T-helper 9 cell (primary cell): ENCODE data around the gene BARX1.
A peak's percentile ranks its signal among the peaks of the same experiment; 100 is the strongest.
"Not testable (repeated sequence)": the region's sequence is repeated elsewhere in the genome, so short reads cannot be mapped to it uniquely, and the experiment has no call there.

Experiments used
- DNase-seq: peaks from one replicate; pipeline ENCODE4 v3.0.0-alpha.2; 2020

Gene BARX1

GRCh38 chr9:93965830-93966577 lies 10.8 kb upstream of the BARX1 start:
- no peak for DNase-seq

DNA sequence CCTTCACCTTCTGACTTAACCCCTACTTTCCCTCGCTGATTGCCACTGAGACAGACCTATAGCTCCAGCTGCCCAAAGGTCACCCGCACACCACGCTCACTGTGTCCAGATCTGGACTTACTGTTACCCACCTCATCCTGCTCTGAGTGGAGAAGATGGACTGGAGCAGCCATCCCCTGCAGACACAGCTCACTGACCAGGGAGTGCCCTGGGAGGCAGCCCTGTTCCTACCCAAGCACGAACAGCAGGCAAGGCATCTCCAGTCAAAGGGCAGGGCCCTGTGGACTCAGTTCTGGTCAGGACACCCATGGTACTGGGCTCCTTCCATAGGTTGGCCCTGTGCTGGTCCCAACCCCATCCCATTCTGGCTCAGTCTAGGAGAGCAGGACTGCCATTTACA lies 9.5 kb upstream of the BARX1 start:
- DNase-seq: no peak

DNA sequence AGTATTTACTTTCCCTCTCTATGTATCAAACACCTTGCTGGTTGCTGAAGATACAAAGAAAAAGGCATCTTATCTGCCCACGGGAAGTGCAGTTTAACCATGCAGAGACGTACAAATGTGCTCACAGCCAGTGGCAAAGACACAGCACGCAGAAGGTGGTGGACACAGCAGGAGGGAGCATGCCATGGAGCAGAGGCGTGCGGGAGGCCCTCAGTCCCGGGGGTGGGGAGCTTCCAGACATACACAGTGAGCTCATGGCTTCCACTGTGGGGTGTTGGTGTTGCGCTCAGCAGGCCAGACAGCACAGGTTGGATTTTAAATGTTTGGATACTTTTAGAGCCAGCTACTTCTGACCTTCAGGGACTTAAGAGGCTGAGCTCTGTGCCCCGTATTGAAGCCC lies 8.8 kb upstream of the BARX1 start:
- DNase-seq: no peak

DNA sequence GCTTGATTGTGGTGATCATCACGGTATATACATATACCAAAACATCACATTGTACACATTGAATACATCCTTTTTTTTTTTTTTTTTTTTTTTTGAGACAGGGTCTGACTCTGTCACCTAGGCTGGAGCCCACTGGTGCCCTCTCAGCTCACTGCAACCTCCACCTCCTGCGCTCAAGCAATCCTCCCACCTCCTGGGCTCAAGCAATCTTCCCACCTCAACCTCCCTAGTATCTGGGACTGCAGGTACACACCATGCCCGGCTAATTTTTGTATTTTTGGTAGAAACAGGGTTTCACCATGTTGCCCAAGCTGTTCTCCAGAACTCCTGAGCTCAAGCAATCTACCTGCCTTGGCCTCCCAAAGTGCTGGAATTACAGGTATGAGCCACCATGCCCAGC lies 8.3 kb upstream of the BARX1 start:
- DNase-seq: not testable (repeated sequence)

DNA sequence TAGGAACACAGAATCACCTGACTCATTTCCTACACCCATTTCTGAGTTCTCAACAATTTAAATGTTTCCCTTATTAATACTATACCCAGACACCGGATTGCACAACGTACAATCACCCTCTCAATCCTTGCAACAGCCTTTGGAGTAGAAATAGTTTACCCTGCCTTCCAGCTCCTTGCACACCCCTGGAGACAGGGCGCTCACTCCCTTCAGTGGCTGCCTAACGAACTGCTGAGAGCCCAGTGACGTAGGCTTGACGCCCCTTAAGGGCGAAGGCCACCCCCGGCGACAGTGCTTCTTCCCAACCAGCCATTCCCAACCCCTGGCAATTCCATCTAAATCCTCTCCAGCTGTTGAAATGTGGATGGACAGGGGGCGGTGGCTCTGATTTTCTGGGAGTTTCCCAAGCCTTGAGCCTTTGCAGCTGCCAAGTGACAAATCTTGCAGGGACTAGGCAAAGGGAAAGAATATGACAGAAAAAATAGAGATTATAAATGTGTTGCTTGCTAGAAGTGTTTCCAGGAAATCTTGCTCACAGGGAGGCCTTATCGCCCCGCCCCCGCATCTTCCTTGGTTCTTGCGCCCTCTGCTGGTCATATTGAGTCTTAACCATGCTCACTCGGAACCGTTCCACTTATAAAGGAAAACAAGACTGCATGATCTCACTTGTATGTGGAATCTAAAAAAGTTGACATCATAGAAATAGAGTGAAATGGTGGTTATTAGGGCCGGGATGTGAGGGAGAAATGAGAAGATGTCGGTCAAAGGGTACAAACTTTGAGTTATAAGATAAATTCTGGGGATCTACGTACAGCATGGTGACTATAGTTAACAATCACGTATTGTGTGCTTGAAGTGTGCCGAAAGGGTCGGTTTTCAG lies 7.6 kb upstream of the BARX1 start:
- DNase-seq: peak; percentile 67

DNA sequence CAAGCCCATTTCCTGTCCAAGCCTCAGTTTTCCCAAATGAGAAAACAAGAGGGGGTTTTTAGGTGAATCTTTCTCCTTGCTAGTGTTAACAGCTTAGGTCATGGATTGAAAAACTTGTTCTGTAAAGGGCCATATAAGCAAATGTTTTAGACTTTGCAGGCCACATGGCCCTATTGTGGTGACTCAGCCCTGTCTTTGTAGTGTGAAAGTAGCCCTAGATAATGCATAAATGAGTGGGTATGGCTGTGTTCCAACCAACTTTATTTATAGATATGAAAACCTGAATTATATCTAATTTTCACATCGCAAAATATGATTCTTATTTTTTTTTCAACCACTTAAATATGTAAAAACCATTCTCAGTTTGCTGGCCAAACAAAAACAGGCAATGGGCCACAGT lies 6.9 kb upstream of the BARX1 start:
- DNase-seq: no peak

GRCh38 chr9:93960971-93961841 lies 6.1 kb upstream of the BARX1 start:
- no peak for DNase-seq

- no peak for DNase-seq
Measured at GRCh38 chr9:93960221-93960970, 5.2 kb upstream of the BARX1 start.

- DNase-seq: no peak
Measured at GRCh38 chr9:93959739-93960154, 4.6 kb upstream of the BARX1 start.

- DNase-seq: no peak
Measured at GRCh38 chr9:93958819-93959682, 3.9 kb upstream of the BARX1 start.

- no peak for DNase-seq
Measured at GRCh38 chr9:93958121-93958818, 3.1 kb upstream of the BARX1 start.

DNA sequence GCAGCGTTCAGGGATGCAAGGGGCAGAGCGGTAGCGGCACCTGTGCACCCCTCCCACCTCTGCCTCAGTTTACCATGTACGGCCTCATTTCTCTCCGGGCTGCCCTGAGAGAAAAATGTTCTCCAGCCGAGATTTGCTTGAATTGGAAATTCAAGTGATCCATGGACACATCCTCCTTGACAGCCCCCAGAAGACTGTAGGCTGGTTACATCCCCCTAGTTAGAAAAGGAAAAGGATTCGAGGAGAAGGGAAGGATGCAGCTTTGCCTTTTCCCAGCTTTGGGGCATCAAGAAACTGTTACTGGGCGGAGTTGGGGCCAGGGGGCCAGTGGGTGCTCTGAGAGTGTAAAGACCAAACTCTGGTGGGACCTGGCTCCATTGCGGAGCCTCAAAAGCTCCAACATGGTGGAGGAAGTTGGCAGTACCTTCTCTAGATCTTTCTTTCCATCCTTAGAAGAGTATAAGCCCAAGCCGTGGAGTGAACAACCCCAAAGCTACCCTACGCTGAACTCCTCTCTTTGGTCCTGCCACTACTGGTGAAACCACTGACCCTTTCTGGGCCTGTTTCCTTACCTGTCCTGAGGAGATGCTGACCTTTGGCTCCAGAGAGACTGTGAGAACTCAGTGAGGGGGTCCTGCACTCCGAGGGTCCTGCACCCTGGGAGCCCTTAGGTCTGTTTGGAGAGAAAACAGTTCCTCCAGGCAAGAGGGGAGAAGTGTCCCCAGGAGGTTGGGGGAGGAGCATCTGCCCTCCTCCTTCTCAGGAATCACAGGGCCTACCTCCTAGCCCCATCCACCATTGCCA lies 1.0 kb upstream of the BARX1 start:
- DNase-seq: no peak

GRCh38 chr9:93954434-93955061 lies 607 bp downstream of the BARX1 start:
- DNase-seq: no peak

- DNase-seq: no peak
Measured at GRCh38 chr9:93953496-93954433, 1.4 kb downstream of the BARX1 start.

DNA sequence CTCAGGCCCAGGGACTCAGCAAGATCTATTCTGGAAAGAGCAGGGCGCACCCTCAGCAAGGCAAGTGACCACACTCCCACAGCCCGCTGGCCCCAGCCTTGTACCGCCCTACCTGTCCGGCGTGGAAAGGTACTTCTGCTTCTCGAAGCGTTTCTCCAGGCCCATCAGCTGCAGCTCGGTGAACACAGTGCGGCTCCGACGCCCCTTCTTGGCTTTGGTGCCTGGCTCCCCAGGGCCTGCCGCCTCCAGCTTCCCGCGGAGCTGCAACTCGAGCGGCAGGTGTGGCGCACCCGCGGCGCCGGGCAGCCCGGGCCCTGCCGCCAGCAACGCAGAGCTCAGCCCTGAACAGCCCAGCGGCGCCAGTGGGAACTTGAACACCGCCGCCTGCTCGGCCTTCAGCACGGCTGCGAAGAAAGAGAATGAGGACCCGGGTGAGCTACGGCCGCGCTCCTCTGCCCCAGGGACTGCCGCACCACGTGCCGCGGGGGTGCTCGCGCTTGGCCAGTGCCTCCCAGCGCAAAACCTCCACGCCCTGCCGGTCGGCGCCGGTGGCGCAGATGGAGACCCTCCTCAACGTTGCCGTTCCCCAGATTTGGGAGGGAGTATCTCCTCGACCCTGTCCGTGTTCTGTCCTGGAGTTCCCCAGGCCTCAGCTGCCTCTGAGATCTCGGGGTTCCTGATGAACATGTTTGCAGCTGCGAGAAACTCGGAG lies 2.2 kb downstream of the BARX1 start:
- DNase-seq: no peak

- no peak for DNase-seq
Measured at GRCh38 chr9:93952119-93952783, 2.9 kb downstream of the BARX1 start.

DNA sequence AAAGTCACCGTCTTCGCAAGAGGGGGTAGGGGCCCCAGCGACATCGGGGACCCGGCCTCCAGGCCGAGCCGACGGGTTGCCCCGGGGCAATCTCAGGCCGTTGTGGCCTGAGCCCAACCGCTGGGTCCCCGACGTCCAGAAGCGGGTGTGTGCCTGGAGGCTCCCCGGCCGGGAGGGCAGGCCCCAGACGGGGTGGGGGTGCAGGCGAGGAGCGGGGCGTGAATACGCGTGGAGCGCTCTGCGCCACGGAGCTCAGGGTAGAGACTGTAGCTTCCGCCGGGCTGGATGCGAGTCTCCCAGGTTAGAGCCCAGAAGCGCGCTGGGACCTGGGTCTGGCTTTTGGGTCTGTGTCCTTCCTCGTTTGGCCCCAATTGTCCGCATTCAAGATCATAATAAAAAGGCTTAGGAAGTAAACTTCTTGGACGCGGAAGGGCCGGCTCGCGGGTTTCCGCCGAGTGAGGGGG lies 3.5 kb downstream of the BARX1 start:
- DNase-seq: no peak
